HG02852 (cell line): ENCODE data around the gene PVR.
"Not testable (repeated sequence)": the region's sequence is repeated elsewhere in the genome, so short reads cannot be mapped to it uniquely, and the experiment has no call there.

Source experiments
- ATAC-seq: cut with Tn5 transposase; IDR thresholded peaks from one replicate; pipeline ENCODE4 v1.9.1; 2021; ENCODE audit warnings: mild to moderate bottlenecking, moderate library complexity; ENCODE audit not compliant: unreplicated experiment

PVR gene

DNA sequence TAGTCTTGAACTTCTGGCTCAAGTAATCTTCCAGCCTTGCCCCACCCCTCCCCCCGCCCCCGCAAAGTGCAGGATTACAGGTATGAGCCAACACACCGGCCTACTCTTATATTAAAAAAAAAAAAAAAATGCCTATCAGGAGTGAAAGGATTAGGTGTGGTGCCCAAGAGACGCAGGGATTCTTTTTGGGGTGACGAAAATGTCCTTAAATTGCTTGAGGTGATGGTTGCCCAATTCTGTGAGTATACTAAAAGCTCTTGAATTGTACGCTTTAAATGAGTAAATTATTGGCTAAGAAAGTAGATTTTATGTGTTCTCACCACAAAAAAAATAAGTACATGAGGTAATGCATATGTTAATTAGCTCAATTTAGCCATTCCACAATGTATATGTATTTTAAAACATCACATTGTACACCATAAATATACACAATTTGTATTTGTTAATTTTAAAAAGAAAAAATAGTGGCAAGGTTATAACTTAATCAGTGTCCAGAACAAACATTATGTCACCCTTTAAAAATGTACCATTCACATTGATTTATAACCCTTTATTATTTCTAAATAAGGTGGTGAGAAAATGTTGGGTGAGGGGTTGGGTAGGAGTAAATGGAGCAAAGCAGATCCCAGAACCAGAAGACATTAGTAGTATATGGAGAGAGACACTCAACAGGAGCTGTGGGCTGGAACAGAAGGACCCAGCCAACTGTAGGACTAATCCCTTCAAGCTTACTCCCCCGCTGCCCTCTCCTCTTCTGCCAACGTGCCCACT is 26.4 kb upstream of the PVR start:
- no peak for ATAC-seq

- ATAC-seq = no peak
Measured at GRCh38 chr19:44618640-44619357, 24.9 kb upstream of the PVR start.

GRCh38 chr19:44620667-44621066 is 23.0 kb upstream of the PVR start:
- ATAC-seq = no peak

GRCh38 chr19:44621367-44621766 is 22.3 kb upstream of the PVR start:
- ATAC-seq = no peak

DNA sequence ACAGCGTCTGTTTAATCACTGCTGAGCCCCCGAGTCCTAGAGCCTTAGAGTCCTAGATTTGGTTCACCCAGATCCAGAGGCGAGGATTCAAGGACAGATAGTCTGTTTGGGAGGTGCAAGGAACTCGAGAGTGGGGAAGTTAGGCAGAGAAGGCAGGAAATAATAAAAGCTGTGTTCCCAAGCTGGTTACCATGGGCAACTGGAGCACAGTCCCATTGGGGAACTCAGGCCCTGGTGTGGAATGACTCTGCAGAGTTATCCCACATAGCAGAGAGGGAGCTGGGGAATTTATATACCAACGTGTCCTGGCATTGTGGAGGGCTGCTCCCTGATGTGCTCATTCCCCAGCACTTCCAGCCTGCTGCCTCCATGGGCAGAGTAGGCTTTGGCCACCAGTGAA is 20.6 kb upstream of the PVR start:
- ATAC-seq = no peak

GRCh38 chr19:44623626-44624025 is 20.1 kb upstream of the PVR start:
- ATAC-seq = no peak

DNA sequence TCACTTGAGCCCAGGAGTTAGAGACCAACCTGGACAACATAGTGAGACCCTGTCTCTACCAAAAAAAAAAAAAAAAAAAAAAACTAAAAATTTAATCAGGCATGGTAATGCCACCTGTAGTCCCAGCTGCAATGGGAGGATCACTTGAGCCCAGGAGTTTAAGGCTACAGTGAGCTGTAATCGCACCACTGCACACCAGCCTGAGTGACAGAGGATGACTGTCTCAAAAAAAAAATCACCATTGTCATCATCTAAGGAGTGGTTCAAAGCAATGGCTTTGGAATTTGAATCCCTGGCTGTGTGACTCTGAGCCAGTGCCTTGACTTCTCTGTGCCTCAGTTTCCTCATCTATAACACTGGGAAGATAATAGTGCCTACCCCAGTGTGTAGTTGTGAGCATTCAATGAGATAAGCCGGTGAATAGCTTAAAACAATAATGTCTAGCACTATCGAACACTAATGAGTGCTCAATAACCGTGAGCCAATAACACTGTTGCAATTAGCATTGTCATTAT is 18.8 kb upstream of the PVR start:
- ATAC-seq = no peak

GRCh38 chr19:44625637-44626036 is 18.1 kb upstream of the PVR start:
- not testable (repeated sequence) for ATAC-seq

DNA sequence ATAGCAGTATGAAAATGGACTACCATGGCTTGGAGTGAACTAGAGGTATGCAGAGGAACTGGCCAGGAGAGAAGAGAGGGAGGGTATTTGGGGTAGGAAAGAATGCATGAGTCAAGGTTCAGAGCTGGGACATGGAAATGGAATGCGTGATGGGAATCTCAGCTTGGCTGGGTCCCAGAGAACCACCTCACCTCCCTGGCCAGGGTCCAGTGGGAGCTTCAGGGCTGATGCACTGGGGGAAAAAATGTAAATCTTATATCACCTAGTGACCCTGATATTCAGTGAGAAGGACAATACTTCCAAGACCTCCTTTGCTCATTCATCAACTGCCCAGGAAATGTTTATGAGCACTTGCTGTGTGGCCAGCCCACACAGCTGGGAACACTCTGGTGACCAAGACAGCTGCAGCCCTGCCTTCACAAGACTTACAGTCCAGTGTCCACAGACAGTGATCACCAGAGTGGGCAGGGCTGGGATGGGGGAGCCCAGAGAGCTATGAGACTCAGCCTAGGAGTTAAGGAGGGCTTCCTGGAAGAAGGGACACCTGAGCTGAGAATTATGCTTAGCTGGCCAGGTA is 17.6 kb upstream of the PVR start:
- ATAC-seq = no peak

DNA sequence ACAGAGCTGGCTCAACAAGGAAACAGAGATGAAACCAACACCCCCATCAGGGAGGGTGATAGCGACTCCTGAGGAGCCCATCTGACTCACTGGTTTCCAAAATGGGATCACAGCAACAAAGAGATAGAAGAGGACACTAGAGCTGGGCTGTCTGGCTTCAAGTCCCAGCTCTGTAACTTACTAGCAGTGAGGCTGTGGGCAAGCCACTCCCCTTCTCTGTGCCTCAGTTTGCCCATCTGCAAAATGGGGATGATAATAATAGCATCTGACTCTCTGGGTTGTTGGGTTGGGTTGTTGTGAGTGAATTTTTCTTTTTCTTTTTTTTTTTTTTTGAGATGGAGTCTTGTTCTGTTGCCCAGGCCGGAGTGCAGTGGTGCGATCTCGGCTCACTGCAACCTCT is 16.1 kb upstream of the PVR start:
- ATAC-seq = no peak

GRCh38 chr19:44628793-44629192 is 14.9 kb upstream of the PVR start:
- ATAC-seq = no peak

GRCh38 chr19:44631611-44632010 is 12.1 kb upstream of the PVR start:
- ATAC-seq = not testable (repeated sequence)

GRCh38 chr19:44634058-44634457 is 9.7 kb upstream of the PVR start:
- ATAC-seq = not testable (repeated sequence)

- ATAC-seq = no peak
Measured at GRCh38 chr19:44634785-44635184, 8.9 kb upstream of the PVR start.

DNA sequence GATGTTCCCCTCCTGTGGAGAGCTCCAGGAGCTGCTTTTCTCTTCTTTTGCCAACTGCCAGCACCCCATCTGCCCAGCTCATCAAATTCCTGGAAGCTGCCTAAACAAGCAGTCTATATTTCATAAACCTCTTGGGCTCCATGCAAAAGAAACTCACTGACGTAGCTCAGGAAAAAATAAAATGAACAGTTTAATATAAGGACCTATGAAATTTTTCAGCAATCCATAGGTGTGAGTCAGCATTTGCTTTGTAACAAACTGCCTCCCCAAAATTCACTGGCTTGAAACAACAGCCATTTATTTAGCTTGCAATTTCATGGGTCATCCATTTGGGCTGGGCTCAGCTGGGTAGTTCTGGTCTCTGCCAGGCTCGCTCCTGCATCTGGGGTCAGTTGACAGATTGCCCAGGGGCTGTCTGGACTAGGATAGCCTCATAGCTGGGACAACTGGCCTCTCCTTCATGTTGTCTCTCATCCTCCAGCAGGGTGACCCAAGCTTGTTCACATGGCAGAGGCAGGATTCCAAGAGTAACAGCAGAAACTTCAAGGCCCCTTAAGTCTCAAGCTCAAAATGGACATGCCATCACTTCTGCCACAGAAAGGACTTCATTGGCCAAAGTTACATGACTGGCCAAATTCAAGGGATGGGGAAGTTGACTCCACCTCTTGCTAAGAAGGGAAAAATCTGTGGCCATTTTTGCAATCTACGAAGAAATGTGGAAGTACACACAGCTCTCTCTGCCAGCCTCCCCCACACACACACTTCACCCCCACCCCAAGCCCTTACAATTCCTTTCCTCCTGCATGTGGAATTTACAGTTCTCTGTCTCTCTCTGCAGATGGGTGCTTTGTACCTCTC is 7.9 kb upstream of the PVR start:
- ATAC-seq = no peak

GRCh38 chr19:44636439-44637389 is 7.0 kb upstream of the PVR start:
- no peak for ATAC-seq

GRCh38 chr19:44637390-44637764 is 6.3 kb upstream of the PVR start:
- no peak for ATAC-seq

GRCh38 chr19:44640518-44640917 is 3.2 kb upstream of the PVR start:
- ATAC-seq = no peak

GRCh38 chr19:44641501-44642265 is 2.0 kb upstream of the PVR start:
- no peak for ATAC-seq
